Measurements from ENCODE around the gene CX3CR1.

- TF ChIP-seq, protein P1, sequence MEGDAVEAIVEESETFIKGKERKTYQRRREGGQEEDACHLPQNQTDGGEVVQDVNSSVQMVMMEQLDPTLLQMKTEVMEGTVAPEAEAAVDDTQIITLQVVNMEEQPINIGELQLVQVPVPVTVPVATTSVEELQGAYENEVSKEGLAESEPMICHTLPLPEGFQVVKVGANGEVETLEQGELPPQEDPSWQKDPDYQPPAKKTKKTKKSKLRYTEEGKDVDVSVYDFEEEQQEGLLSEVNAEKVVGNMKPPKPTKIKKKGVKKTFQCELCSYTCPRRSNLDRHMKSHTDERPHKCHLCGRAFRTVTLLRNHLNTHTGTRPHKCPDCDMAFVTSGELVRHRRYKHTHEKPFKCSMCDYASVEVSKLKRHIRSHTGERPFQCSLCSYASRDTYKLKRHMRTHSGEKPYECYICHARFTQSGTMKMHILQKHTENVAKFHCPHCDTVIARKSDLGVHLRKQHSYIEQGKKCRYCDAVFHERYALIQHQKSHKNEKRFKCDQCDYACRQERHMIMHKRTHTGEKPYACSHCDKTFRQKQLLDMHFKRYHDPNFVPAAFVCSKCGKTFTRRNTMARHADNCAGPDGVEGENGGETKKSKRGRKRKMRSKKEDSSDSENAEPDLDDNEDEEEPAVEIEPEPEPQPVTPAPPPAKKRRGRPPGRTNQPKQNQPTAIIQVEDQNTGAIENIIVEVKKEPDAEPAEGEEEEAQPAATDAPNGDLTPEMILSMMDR (IDR thresholded peaks at IDR 0.05; ENCODE audit: poor library complexity, severe bottlenecking): no peak
- TF ChIP-seq EP300 (conservative IDR thresholded peaks at IDR 0.05; ENCODE audit: poor library complexity, severe bottlenecking) (no peak), EZH2 (IDR thresholded peaks at IDR 0.05; ENCODE audit: borderline replicate concordance, insufficient read depth, low read length, poor library complexity, severe bottlenecking) (no peak), RAD21 (conservative IDR thresholded peaks at IDR 0.05) (no peak), POLR2AphosphoS5 (IDR thresholded peaks at IDR 0.05) (no peak)
- TF ChIP-seq, protein P2, sequence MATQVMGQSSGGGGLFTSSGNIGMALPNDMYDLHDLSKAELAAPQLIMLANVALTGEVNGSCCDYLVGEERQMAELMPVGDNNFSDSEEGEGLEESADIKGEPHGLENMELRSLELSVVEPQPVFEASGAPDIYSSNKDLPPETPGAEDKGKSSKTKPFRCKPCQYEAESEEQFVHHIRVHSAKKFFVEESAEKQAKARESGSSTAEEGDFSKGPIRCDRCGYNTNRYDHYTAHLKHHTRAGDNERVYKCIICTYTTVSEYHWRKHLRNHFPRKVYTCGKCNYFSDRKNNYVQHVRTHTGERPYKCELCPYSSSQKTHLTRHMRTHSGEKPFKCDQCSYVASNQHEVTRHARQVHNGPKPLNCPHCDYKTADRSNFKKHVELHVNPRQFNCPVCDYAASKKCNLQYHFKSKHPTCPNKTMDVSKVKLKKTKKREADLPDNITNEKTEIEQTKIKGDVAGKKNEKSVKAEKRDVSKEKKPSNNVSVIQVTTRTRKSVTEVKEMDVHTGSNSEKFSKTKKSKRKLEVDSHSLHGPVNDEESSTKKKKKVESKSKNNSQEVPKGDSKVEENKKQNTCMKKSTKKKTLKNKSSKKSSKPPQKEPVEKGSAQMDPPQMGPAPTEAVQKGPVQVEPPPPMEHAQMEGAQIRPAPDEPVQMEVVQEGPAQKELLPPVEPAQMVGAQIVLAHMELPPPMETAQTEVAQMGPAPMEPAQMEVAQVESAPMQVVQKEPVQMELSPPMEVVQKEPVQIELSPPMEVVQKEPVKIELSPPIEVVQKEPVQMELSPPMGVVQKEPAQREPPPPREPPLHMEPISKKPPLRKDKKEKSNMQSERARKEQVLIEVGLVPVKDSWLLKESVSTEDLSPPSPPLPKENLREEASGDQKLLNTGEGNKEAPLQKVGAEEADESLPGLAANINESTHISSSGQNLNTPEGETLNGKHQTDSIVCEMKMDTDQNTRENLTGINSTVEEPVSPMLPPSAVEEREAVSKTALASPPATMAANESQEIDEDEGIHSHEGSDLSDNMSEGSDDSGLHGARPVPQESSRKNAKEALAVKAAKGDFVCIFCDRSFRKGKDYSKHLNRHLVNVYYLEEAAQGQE (IDR thresholded peaks at IDR 0.05; ENCODE audit: borderline replicate concordance): no peak
Measured at GRCh38 chr3:39282057-39282456, 2.2 kb upstream of the CX3CR1 start.

Data from neural cell (in vitro differentiated cells).